Vagina (tissue), 2 donors: ENCODE measurements around the gene CCDC60.

ENCODE experiments used
- POLR2A ChIP-seq, 2 donors: fragments of 450-650 bp; IDR thresholded peaks; one replicate each; pipeline ENCODE4 v1.6.1; 2017; ENCODE audit warnings: antibody characterized with exemption in 2 of 2, mild to moderate bottlenecking in 2 of 2, moderate library complexity in 2 of 2
- TF ChIP-seq, protein P1 (sequence below), 3 experiments: fragments of 450-650 bp in 2 of 3; fragments of 200-600 bp in 1 of 3; sonication (generic) in 1 of 3; IDR thresholded peaks; one replicate each; pipeline ENCODE4 v1.5.1; 2017 to 2019; ENCODE audit warnings: antibody characterized with exemption in 3 of 3, mild to moderate bottlenecking in 2 of 3, moderate library complexity in 2 of 3

DNA sequence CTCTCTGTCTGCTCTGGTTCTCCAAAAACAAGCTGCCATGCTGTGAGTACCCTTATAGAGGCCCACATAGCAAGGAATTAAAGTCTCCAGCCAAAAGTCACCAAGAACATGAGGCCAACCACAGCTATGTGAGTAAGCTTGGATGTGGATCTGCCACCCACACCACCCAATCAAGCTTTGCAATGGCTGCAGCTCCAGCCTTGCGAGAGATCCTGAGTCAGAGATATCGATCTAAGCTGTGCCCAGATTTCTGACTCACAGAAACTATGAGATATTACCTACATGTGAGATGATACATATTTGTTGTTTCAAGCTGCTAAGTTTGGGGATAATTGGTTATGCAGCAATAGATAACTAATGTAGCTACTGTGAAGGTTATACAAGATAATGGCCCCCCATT is 243.6 kb downstream of the CCDC60 start:
- TF ChIP-seq POLR2A (IDR thresholded peaks at IDR 0.05) = no peak
- TF ChIP-seq, protein P1, sequence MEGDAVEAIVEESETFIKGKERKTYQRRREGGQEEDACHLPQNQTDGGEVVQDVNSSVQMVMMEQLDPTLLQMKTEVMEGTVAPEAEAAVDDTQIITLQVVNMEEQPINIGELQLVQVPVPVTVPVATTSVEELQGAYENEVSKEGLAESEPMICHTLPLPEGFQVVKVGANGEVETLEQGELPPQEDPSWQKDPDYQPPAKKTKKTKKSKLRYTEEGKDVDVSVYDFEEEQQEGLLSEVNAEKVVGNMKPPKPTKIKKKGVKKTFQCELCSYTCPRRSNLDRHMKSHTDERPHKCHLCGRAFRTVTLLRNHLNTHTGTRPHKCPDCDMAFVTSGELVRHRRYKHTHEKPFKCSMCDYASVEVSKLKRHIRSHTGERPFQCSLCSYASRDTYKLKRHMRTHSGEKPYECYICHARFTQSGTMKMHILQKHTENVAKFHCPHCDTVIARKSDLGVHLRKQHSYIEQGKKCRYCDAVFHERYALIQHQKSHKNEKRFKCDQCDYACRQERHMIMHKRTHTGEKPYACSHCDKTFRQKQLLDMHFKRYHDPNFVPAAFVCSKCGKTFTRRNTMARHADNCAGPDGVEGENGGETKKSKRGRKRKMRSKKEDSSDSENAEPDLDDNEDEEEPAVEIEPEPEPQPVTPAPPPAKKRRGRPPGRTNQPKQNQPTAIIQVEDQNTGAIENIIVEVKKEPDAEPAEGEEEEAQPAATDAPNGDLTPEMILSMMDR (IDR thresholded peaks at IDR 0.05) = no peak
